Loucy (cell line): ENCODE results near the gene RPRML.
"Not testable (repeated sequence)": the region's sequence is repeated elsewhere in the genome, so short reads cannot be mapped to it uniquely, and the experiment has no call there.

ENCODE experiments used
- H2AFZ ChIP-seq: fragments of 200-600 bp; sonication (generic); 2 replicates; pipeline ENCODE4 v1.6.0; 2016; ENCODE audit warnings: antibody characterized with exemption, mild to moderate bottlenecking, low read length, moderate library complexity
- H3F3A ChIP-seq: fragments of 200-600 bp; 2 replicates; pipeline ENCODE4 v1.6.0; 2016; ENCODE audit warnings: antibody characterized with exemption, low read depth, mild to moderate bottlenecking
- H3K27me3 ChIP-seq: fragments of 200-600 bp; sonication (generic); 2 replicates; pipeline ENCODE4 v1.6.1; 2014; ENCODE audit warnings: low read length, mild to moderate bottlenecking; ENCODE audit not compliant: insufficient read depth, poor library complexity, severe bottlenecking
- H3K36me3 ChIP-seq: fragments of 200-600 bp; sonication (generic); 2 replicates; pipeline ENCODE4 v1.6.1; 2016; ENCODE audit warnings: low read length; ENCODE audit not compliant: insufficient read depth
- H3K4me1 ChIP-seq: fragments of 200-600 bp; sonication (generic); 2 replicates; pipeline ENCODE4 v1.5.1; 2014; ENCODE audit warnings: low read length, mild to moderate bottlenecking; ENCODE audit not compliant: insufficient read depth, poor library complexity, severe bottlenecking
- H3K4me2 ChIP-seq: fragments of 200-600 bp; sonication (generic); 2 replicates; pipeline ENCODE4 v1.6.0; 2014; ENCODE audit warnings: antibody characterized with exemption, low read length, low read depth, mild to moderate bottlenecking; ENCODE audit not compliant: poor library complexity, severe bottlenecking
- H3K4me3 ChIP-seq: fragments of 200-600 bp; sonication (generic); 2 replicates; pipeline ENCODE4 v1.5.1; 2014; ENCODE audit warnings: low read length, mild to moderate bottlenecking, mixed read lengths; ENCODE audit not compliant: poor library complexity, severe bottlenecking
- H3K79me2 ChIP-seq: fragments of 200-600 bp; sonication (generic); 2 replicates; pipeline ENCODE4 v1.6.1; 2014; ENCODE audit warnings: low read length; ENCODE audit not compliant: insufficient read depth
- H3K9ac ChIP-seq: fragments of 200-600 bp; sonication (generic); 2 replicates; pipeline ENCODE4 v1.6.0; 2014; ENCODE audit warnings: mild to moderate bottlenecking, low read depth, low read length, moderate library complexity; ENCODE audit not compliant: poor library complexity, severe bottlenecking
- H3K9me2 ChIP-seq: fragments of 200-600 bp; sonication (generic); replicated peaks from 2 replicates; pipeline ENCODE4 v1.6.1; 2016; ENCODE audit warnings: low read depth, low read length, mixed read lengths
- H3K9me3 ChIP-seq: fragments of 200-600 bp; sonication (generic); 2 replicates; pipeline ENCODE4 v1.6.1; 2014; ENCODE audit warnings: mild to moderate bottlenecking, antibody characterized with exemption, low read length, low read depth; ENCODE audit not compliant: insufficient read depth
- H4K20me1 ChIP-seq: fragments of 200-600 bp; sonication (generic); 2 replicates; pipeline ENCODE4 v1.6.0; 2014; ENCODE audit warnings: antibody characterized with exemption, low read length, mild to moderate bottlenecking; ENCODE audit not compliant: insufficient read depth, poor library complexity, severe bottlenecking
- EZH2phosphoT487 ChIP-seq: fragments of 200-600 bp; IDR thresholded peaks from 2 replicates; pipeline ENCODE4 v1.6.1; 2018; ENCODE audit warnings: antibody characterized with exemption, mild to moderate bottlenecking, moderate library complexity, borderline replicate concordance
- TF ChIP-seq, protein P1 (sequence below): fragments of 200-600 bp; sonication (generic); conservative IDR thresholded peaks from 2 replicates; pipeline ENCODE4 v1.5.1; 2014; ENCODE audit warnings: mild to moderate bottlenecking, antibody characterized with exemption, low read length

The RPRML gene

DNA sequence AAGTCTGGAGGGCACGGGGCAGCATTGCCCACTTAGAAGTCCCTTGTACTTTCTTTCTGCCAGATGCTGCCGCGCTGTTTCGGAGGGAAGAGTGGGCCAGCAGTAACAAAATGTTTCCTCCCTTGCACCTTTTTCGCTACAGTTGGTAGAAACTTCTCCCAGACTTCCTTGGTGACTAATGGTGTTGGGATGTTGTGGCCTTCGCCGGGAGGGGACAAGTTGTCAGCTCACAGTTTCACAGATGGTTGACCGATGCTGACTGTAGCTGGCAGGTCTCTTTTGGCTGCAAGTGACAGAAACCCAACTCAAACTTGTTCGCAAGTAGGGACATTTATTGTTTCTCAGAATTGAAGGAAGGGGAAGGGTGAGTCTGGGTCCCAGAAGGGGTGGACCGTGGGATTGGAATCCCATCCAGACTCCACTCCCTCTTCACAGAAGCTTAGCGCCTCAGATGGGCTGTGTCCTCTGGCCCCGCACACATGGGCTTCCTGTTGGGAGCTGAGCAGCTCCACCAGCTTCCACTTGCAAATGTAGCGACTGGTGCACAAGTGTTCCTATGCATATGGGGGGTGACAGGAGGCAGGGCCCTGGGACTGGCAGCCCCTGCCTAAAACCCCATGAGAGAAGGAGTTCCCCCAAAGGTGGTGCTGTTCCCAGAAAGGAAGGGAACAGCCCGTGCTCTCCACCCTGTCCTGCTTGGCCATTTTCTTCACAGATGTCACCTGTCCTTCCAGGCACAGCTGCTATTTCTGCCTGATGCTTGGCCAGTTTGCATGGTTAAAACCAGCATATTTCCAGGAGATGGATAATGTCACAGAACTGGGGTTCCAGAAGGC, 30.9 kb upstream of the RPRML start:
- no peaks in the 10 kb centered on the region for H3F3A ChIP-seq
- H3K4me1 ChIP-seq: peaks cover 4% of the 10 kb centered on the region
- no peaks in the 10 kb centered on the region for H3K36me3 ChIP-seq
- H3K4me2 ChIP-seq: no peak overlapping the region
- no peaks in the 10 kb centered on the region for H3K27me3 ChIP-seq
- H3K9me3 ChIP-seq: no peaks in the 10 kb centered on the region
- no peaks in the 10 kb centered on the region for H4K20me1 ChIP-seq
- H2AFZ ChIP-seq: no peak overlapping the region
- no peaks in the 10 kb centered on the region for H3K79me2 ChIP-seq
- H3K9ac ChIP-seq: no peak overlapping the region
- H3K9me2 ChIP-seq: no peaks in the 10 kb centered on the region
- no peak for TF ChIP-seq EZH2phosphoT487
- TF ChIP-seq, protein P1, sequence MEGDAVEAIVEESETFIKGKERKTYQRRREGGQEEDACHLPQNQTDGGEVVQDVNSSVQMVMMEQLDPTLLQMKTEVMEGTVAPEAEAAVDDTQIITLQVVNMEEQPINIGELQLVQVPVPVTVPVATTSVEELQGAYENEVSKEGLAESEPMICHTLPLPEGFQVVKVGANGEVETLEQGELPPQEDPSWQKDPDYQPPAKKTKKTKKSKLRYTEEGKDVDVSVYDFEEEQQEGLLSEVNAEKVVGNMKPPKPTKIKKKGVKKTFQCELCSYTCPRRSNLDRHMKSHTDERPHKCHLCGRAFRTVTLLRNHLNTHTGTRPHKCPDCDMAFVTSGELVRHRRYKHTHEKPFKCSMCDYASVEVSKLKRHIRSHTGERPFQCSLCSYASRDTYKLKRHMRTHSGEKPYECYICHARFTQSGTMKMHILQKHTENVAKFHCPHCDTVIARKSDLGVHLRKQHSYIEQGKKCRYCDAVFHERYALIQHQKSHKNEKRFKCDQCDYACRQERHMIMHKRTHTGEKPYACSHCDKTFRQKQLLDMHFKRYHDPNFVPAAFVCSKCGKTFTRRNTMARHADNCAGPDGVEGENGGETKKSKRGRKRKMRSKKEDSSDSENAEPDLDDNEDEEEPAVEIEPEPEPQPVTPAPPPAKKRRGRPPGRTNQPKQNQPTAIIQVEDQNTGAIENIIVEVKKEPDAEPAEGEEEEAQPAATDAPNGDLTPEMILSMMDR: no peak
- no peak overlapping the region for H3K4me3 ChIP-seq

DNA sequence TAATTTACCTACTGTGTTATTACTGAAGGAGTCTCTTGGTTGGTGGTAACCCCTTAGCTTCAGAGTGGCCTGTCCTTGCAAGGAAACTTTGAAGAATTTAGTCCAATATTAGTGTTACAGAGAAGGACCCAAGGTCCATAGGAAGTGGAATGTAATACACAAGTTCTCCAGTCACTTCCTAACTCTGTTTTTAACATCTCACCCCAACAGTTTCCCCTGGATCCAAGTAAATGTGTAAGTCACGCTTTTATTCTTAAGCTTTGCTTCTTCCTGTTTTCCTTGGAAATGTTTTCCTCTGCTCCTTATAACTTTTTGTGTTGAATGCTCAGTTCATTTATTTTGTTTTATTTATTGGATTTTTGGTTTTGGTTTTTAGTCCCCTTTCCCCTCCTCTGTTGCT, 25.9 kb upstream of the RPRML start:
- H3K27me3 ChIP-seq: no peaks in the 10 kb centered on the region
- no peak overlapping the region for H2AFZ ChIP-seq
- H3K9me2 ChIP-seq: no peaks in the 10 kb centered on the region
- H3K4me3 ChIP-seq: no peak overlapping the region
- no peaks in the 10 kb centered on the region for H3F3A ChIP-seq
- TF ChIP-seq, protein P1: no peak
- TF ChIP-seq EZH2phosphoT487: no peak
- H3K9me3 ChIP-seq: no peaks in the 10 kb centered on the region
- H3K36me3 ChIP-seq: no peaks in the 10 kb centered on the region
- no peak overlapping the region for H3K4me2 ChIP-seq
- no peak overlapping the region for H3K9ac ChIP-seq
- no peaks in the 10 kb centered on the region for H3K4me1 ChIP-seq
- H3K79me2 ChIP-seq: no peaks in the 10 kb centered on the region
- H4K20me1 ChIP-seq: no peaks in the 10 kb centered on the region

DNA sequence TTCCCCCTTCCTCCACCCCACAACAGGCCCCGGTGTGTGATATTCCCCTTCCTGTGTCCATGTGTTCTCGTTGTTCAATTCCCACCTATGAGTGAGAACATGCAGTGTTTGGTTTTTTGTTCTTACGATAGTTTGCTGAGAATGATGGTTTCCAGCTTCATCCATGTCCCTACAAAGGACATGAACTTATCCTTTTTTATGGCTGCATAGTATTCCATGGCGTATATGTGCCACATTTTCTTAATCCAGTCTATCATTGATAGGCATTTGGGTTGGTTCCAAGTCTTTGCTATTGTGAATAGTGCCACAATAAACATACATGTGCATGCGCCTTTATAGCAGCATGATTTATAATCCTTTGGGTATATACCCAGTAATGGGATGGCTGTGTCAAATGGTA, 24.8 kb upstream of the RPRML start:
- H3K27me3 ChIP-seq, H3K9me2 ChIP-seq, H3F3A ChIP-seq, H3K9ac ChIP-seq, H3K4me2 ChIP-seq, H3K4me3 ChIP-seq, H3K79me2 ChIP-seq, H3K36me3 ChIP-seq, H4K20me1 ChIP-seq, H3K4me1 ChIP-seq, H2AFZ ChIP-seq, H3K9me3 ChIP-seq: not testable (repeated sequence)
